HEK293 (cell line): ENCODE results near the gene ADNP.

ENCODE experiments used
- CTCF ChIA-PET: fragments of 350-600 bp; formaldehyde crosslinking; extraction: SDS; loops from one replicate; lab custom pipeline; 2021; ENCODE audit warnings: antibody characterized with exemption; lab: Yijun Ruan, JAX
- POLR2A ChIA-PET: fragments of 300-600 bp; formaldehyde crosslinking; extraction: SDS; loops from one replicate; lab custom pipeline; 2020; ENCODE audit warnings: antibody characterized with exemption, inconsistent platforms; lab: Yijun Ruan, JAX
- H3K27ac ChIP-seq: fragments of 200-500 bp; sonication (Bioruptor generic); 2 replicates; pipeline ENCODE4 v1.5.1; 2014; ENCODE audit warnings: low read depth, low read length, control low read depth, inconsistent platforms; ENCODE audit errors: extremely low read depth
- H3K36me3 ChIP-seq, 2 experiments: fragments of 200-500 bp in 1 of 2; sonication (Bioruptor generic) in 1 of 2; 1 replicate in 1 of 2; 2 replicates in 1 of 2; pipeline ENCODE4 v1.5.1; 2014 to 2017; ENCODE audit warnings: inconsistent platforms in 2 of 2, low read length in 2 of 2; ENCODE audit not compliant: control insufficient read depth in 2 of 2, insufficient read depth in 1 of 2
- H3K4me1 ChIP-seq: fragments of 200-500 bp; sonication (Bioruptor generic); 2 replicates; pipeline ENCODE4 v1.5.1; 2014; ENCODE audit warnings: mild to moderate bottlenecking, low read length, inconsistent platforms; ENCODE audit not compliant: control insufficient read depth, insufficient read depth
- H3K4me3 ChIP-seq: 2 replicates; pipeline ENCODE4 v1.5.1; 2011; ENCODE audit warnings: low read depth, mild to moderate bottlenecking, control low read depth, low read length, moderate library complexity
- H3K9me3 ChIP-seq: fragments of 200-500 bp; sonication (Bioruptor generic); 2 replicates; pipeline ENCODE4 v1.5.1; 2014; ENCODE audit warnings: low read depth, low read length, inconsistent platforms; ENCODE audit not compliant: control insufficient read depth, insufficient read depth
- CTCF ChIP-seq: fragments of 450-650 bp; formaldehyde crosslinking; IDR thresholded peaks from 2 replicates; pipeline ENCODE4 v1.5.1; 2016; ENCODE audit warnings: missing biosample characterization, missing genetic modification characterization
- INSM2 ChIP-seq: fragments of 450-650 bp; formaldehyde crosslinking; IDR thresholded peaks from 2 replicates; pipeline ENCODE4 v1.5.1; 2016; ENCODE audit warnings: missing biosample characterization, missing genetic modification characterization
- KLF1 ChIP-seq: fragments of 450-650 bp; formaldehyde crosslinking; IDR thresholded peaks from 2 replicates; pipeline ENCODE4 v1.5.1; 2016; ENCODE audit warnings: missing biosample characterization, missing genetic modification characterization
- PATZ1 ChIP-seq: fragments of 450-650 bp; formaldehyde crosslinking; IDR thresholded peaks from 2 replicates; pipeline ENCODE4 v1.5.1; 2016; ENCODE audit warnings: missing biosample characterization, missing genetic modification characterization
- PRDM2 ChIP-seq: fragments of 450-650 bp; formaldehyde crosslinking; IDR thresholded peaks from 2 replicates; pipeline ENCODE4 v1.5.1; 2016; ENCODE audit warnings: missing biosample characterization, missing genetic modification characterization, borderline replicate concordance
- PRDM6 ChIP-seq: fragments of 450-650 bp; formaldehyde crosslinking; IDR thresholded peaks from 2 replicates; pipeline ENCODE4 v1.5.1; 2017; ENCODE audit warnings: missing biosample characterization, missing genetic modification characterization
- RBAK ChIP-seq: fragments of 450-650 bp; formaldehyde crosslinking; IDR thresholded peaks from 2 replicates; pipeline ENCODE4 v1.5.1; 2016; ENCODE audit warnings: missing biosample characterization, missing genetic modification characterization
- SCRT2 ChIP-seq: fragments of 450-650 bp; formaldehyde crosslinking; IDR thresholded peaks from 2 replicates; pipeline ENCODE4 v1.5.1; 2016; ENCODE audit warnings: missing biosample characterization, missing genetic modification characterization
- YY2 ChIP-seq: fragments of 450-650 bp; formaldehyde crosslinking; IDR thresholded peaks from 2 replicates; pipeline ENCODE4 v1.5.1; 2016; ENCODE audit warnings: missing biosample characterization, missing genetic modification characterization
- ZNF157 ChIP-seq: fragments of 450-650 bp; formaldehyde crosslinking; IDR thresholded peaks from 2 replicates; pipeline ENCODE4 v1.5.1; 2016; ENCODE audit warnings: missing biosample characterization, missing genetic modification characterization
- ZNF280C ChIP-seq: fragments of 450-650 bp; formaldehyde crosslinking; IDR thresholded peaks from 2 replicates; pipeline ENCODE4 v1.5.1; 2016; ENCODE audit warnings: missing biosample characterization, missing genetic modification characterization
- ZNF366 ChIP-seq: fragments of 450-650 bp; formaldehyde crosslinking; conservative IDR thresholded peaks from 2 replicates; pipeline ENCODE4 v1.5.1; 2016; ENCODE audit warnings: missing biosample characterization, missing genetic modification characterization
- ZNF488 ChIP-seq: fragments of 450-650 bp; formaldehyde crosslinking; IDR thresholded peaks from 2 replicates; pipeline ENCODE4 v1.5.1; 2016; ENCODE audit warnings: missing biosample characterization, missing genetic modification characterization
- ZNF561 ChIP-seq: fragments of 450-650 bp; IDR thresholded peaks from 2 replicates; pipeline ENCODE4 v1.5.1; 2018; ENCODE audit warnings: missing biosample characterization, missing genetic modification characterization, borderline replicate concordance
- ZNF580 ChIP-seq: fragments of 450-650 bp; formaldehyde crosslinking; IDR thresholded peaks from 2 replicates; pipeline ENCODE4 v1.5.1; 2016; ENCODE audit warnings: missing biosample characterization, missing genetic modification characterization
- ZNF600 ChIP-seq: fragments of 450-650 bp; formaldehyde crosslinking; IDR thresholded peaks from 2 replicates; pipeline ENCODE4 v1.5.1; 2016; ENCODE audit warnings: missing biosample characterization, missing genetic modification characterization
- ZNF664 ChIP-seq: fragments of 450-650 bp; formaldehyde crosslinking; IDR thresholded peaks from 2 replicates; pipeline ENCODE4 v1.5.1; 2016; ENCODE audit warnings: missing biosample characterization, missing genetic modification characterization
- ZNF76 ChIP-seq: fragments of 450-650 bp; formaldehyde crosslinking; IDR thresholded peaks from 2 replicates; pipeline ENCODE4; 2016; ENCODE audit warnings: low read depth, missing biosample characterization, missing genetic modification characterization, borderline replicate concordance
- ZSCAN4 ChIP-seq: fragments of 450-650 bp; formaldehyde crosslinking; IDR thresholded peaks from 2 replicates; pipeline ENCODE4 v1.5.1; 2017; ENCODE audit warnings: missing biosample characterization, missing genetic modification characterization

The ADNP gene

GRCh38 chr20:50850721-50851286 is 80.4 kb downstream of the ADNP start:
- Histone ChIP-seq H3K4me1 (no peaks in the 10 kb centered on the region), H3K36me3 (peaks cover 0 to 3% of the 10 kb centered on the region in 2 experiments; a peak in 1 of 3 replicates), H3K27ac (no peak overlapping the region), H3K4me3 (no peak overlapping the region), H3K9me3 (no peaks in the 10 kb centered on the region)
- CTCF ChIA-PET = no interaction called here
- POLR2A ChIA-PET = no interaction called here
- TF ChIP-seq ZNF580 (tag by site-specific recombination) = no peak
- TF ChIP-seq CTCF (tag by site-specific recombination) = no peak
- TF ChIP-seq INSM2 (tag by site-specific recombination) = no peak
- peak; percentile 51; the same call in 1 of the 2 replicates for TF ChIP-seq ZNF664 (tag by site-specific recombination)
- TF ChIP-seq YY2 (tag by site-specific recombination) = no peak
- peak; percentile 57; the same call in 1 of the 2 replicates for TF ChIP-seq KLF1
- no peak for TF ChIP-seq ZNF366
- no peak for TF ChIP-seq ZNF488 (tag by site-specific recombination)
- TF ChIP-seq ZNF600 (tag by site-specific recombination) = no peak
- TF ChIP-seq SCRT2 = no peak
- no peak for TF ChIP-seq ZSCAN4 (tag by site-specific recombination)
- no peak for TF ChIP-seq ZNF76 (tag by site-specific recombination)
- TF ChIP-seq ZNF157 = no peak
- TF ChIP-seq ZNF561 (tag by site-specific recombination) = no peak
- no peak for TF ChIP-seq PATZ1 (tag by site-specific recombination)
- TF ChIP-seq PRDM6 (tag by site-specific recombination) = no peak
- no peak for TF ChIP-seq ZNF280C (tag by site-specific recombination)
- TF ChIP-seq PRDM2 = no peak
- no peak for TF ChIP-seq RBAK (tag by site-specific recombination)
